CD4-positive, alpha-beta memory T cell (primary cell): ENCODE data around the gene TNFRSF9. TPM values are rescaled to one million over a fixed set of nuclear protein-coding genes. Genes with fewer than 3 reads are reported as not detected.
A peak's percentile ranks its signal among the peaks of the same experiment; 100 is the strongest.

Source experiments
- CTCF ChIA-PET: fragments of 350-600 bp; sonication (Branson Sonifier 250); formaldehyde crosslinking; loops from one replicate; lab custom pipeline; 2021; ENCODE audit warnings: inconsistent platforms; ENCODE audit not compliant: partially characterized antibody; lab: Charles Lee
- POLR2A ChIA-PET: fragments of 350-600 bp; sonication (Branson Sonifier 250); formaldehyde crosslinking; loops from one replicate; lab custom pipeline; 2021; ENCODE audit not compliant: partially characterized antibody; lab: Charles Lee
- DNase-seq, 5 donors: peaks; one replicate each; pipeline versions ENCODE4 v3.0.0 to v3.0.0-alpha.2; 2020 to 2022; ENCODE audit warnings: mixed read lengths in 1 of 5
- H3K27ac ChIP-seq: one replicate; pipeline ENCODE4 v1.7.0; 2013; ENCODE audit warnings: low read depth, low read length
- H3K27me3 ChIP-seq: 2 replicates; pipeline ENCODE4 v1.7.0; 2013; ENCODE audit warnings: mild to moderate bottlenecking, low read length, moderate library complexity; ENCODE audit not compliant: insufficient read depth
- H3K36me3 ChIP-seq: 2 replicates; pipeline ENCODE4 v1.7.0; 2013; ENCODE audit warnings: mild to moderate bottlenecking, low read length, moderate library complexity; ENCODE audit not compliant: insufficient read depth
- H3K4me1 ChIP-seq: 2 replicates; pipeline ENCODE4 v1.7.0; 2013; ENCODE audit warnings: mild to moderate bottlenecking, low read length, moderate library complexity; ENCODE audit not compliant: insufficient read depth
- H3K4me3 ChIP-seq, 2 donors: one replicate each; pipeline ENCODE4 v1.7.0; 2013; ENCODE audit warnings: low read length in 2 of 2, mild to moderate bottlenecking in 1 of 2
- H3K9me3 ChIP-seq, 2 donors: one replicate each; pipeline ENCODE4 v1.7.0; 2013; ENCODE audit warnings: low read length in 2 of 2, control low read depth in 1 of 2; ENCODE audit not compliant: control insufficient read depth in 1 of 2
- H3K27ac Mint-ChIP-seq, 7 donors: one replicate each; pipeline ENCODE4 v1.8.0; 2020 to 2021; ENCODE audit warnings: mixed read lengths in 7 of 7, mild to moderate bottlenecking in 6 of 7, inconsistent platforms in 3 of 7, moderate library complexity in 3 of 7
- H3K27me3 Mint-ChIP-seq, 2 donors: one replicate each; pipeline ENCODE4 v1.8.0; 2020 to 2021; ENCODE audit warnings: mixed read lengths in 2 of 2
- H3K36me3 Mint-ChIP-seq, 2 donors: one replicate each; pipeline ENCODE4 v1.8.0; 2020 to 2021; ENCODE audit warnings: mixed read lengths in 2 of 2, inconsistent platforms in 1 of 2, mild to moderate bottlenecking in 1 of 2
- H3K4me1 Mint-ChIP-seq, 4 donors: one replicate each; pipeline ENCODE4 v1.8.0; 2020 to 2021; ENCODE audit warnings: mixed read lengths in 4 of 4, mild to moderate bottlenecking in 1 of 4
- H3K4me3 Mint-ChIP-seq, 8 donors: one replicate each; pipeline ENCODE4 v1.8.0; 2020 to 2021; ENCODE audit warnings: mixed read lengths in 8 of 8, mild to moderate bottlenecking in 7 of 8, moderate library complexity in 6 of 8, inconsistent platforms in 3 of 8
- H3K9me3 Mint-ChIP-seq, 8 donors: one replicate each; pipeline ENCODE4 v1.8.0; 2020 to 2021; ENCODE audit warnings: mixed read lengths in 8 of 8, mild to moderate bottlenecking in 5 of 8, inconsistent platforms in 3 of 8, moderate library complexity in 1 of 8
- intact Hi-C: fragments of 100-400 bp; cut with micrococcal nuclease; formaldehyde crosslinking; loops from one replicate; pipeline ENCODE4 v1.15.1; 2023
- polyA plus RNA-seq, 2 donors: library from polyadenylated mRNA; unstranded; fragments of 300-500 nt; fragmentation: Illumina TruSeq; gene quantifications; one replicate each; pipeline ENCODE4 v1.2.3, GENCODE V29; 2021
- total RNA-seq, 2 experiments: library from RNA; stranded (reverse); gene quantifications; one replicate each; pipeline ENCODE4 v1.2.3, GENCODE V29; 2021

The TNFRSF9 gene
- under 1 TPM; 0.15 to 0.53 TPM for total RNA-seq
- under 1 TPM in 1 of 2 donors, not detected in 1; 0.56 TPM for polyA plus RNA-seq

DNA sequence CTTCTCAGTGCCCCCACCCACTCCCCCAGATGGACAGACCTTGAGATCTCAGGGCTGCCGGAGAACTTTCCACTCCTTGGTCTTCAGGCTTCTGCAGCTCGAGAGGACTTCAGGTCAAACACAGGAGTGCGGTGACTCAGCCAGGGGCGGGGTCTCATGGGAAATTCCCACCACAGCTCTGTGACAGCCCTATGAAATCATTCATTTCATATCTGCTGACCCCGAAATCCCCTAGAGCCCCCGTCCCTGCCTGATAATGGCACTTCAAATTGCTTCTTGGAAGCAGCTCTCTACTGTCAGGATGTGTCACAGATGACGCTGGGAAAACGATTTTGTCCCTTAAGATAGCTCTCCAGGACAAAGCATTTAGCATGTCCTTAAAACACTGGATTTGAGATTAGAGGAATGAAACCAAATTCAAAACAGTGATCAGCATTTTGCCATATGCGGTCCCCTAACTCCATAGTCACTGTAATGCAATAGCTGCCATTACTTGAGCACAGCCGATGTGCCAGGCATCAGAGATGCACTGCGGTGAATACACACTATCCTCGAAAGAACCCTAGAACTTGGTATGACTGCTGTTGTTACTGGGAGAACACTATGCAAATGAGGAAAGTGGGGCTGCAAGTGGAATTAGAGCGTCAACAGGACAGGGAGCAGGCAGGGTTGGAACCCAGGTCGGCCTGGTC is at the start of gene TNFRSF9:
TNFRSF9 (minus strand) TSS at position 95 of the 692 bp plus-strand sequence. CDS start 845 bp downstream, outside the sequence.
- peaks cover 17 to 20% of the 10 kb centered on the region in 2 donors for H3K27me3 Mint-ChIP-seq
- Histone ChIP-seq H3K36me3 (no peaks in the 10 kb centered on the region), H3K27me3 (peaks cover 6% of the 10 kb centered on the region), H3K9me3 (no peaks in the 10 kb centered on the region), H3K4me1 (peaks cover 26% of the 10 kb centered on the region), H3K27ac (no peak within 1 kb of the TSS), H3K4me3 (no peak within 1 kb of the TSS)
- CTCF ChIA-PET = interaction anchor here (0.7 to 1.3 kb wide), 2 partner anchors 16 to 37 kb away, joined by 3 to 5 read pairs; no protein-coding TSS in a partner anchor
- H3K36me3 Mint-ChIP-seq = no peaks in the 10 kb centered on the region
- intact Hi-C loops = no loop called here
- POLR2A ChIA-PET = interaction anchor here (0.6 to 1.7 kb wide), 5 partner anchors 8 to 155 kb away, joined by 3 to 8 read pairs (median 5); partner anchors contain the start of gene PARK7
- peaks cover 20 to 37% (median 26%) of the 10 kb centered on the region in 4 donors for H3K4me1 Mint-ChIP-seq
- peak within 1 kb of the TSS; percentile 19 to 94 (median 67) for H3K27ac Mint-ChIP-seq
- H3K9me3 Mint-ChIP-seq = peaks cover 0 to 3% (median 0%) of the 10 kb centered on the region in 8 donors
- H3K4me3 Mint-ChIP-seq = peak within 1 kb of the TSS; percentile 71 to 85 (median 80)
- peak in 1 of 5 donors; percentile 84 for DNase-seq

DNA sequence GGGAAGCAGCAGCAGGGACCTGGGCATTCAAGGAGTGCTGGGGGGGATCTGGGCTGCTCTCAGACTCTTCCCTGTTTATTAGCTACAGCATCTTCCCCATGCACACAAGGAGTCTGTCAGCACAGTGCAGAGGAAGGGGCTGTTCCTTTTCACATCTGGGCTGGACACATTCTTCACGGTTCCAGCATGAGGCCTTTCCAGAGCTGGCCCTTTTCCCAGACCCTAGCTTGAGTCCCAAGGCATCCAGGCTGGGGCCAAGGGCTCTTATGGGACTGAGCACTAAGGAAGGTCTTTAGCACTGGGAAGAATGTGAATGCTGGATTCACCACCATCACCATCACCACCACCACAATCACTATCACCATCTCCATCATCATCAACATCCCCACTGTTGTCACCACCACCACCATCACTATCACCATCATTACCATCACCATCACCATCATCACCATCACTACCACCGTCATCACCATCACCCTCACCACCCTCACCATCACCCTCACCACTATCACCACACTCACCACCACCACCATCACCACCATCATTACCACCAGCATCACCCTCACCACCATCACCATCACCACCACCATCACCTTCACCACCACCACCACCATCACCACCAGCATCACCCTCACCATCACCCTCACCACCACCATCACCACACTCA is 49.3 kb upstream of the TNFRSF9 start:
- H3K4me3 ChIP-seq = no peak overlapping the region
- no peaks in the 10 kb centered on the region for H3K4me1 Mint-ChIP-seq
- H3K4me3 Mint-ChIP-seq = no peak overlapping the region
- ChIA-PET POLR2A (interaction anchor here (0.6 kb wide), 1 partner anchor 27 kb away, joined by 3 read pairs; no protein-coding TSS in a partner anchor), CTCF (interaction anchor here (1.0 to 3.0 kb wide), 3 partner anchors 9 to 25 kb away, joined by 3 to 10 read pairs (median 3); no protein-coding TSS in a partner anchor)
- no peaks in the 10 kb centered on the region for H3K4me1 ChIP-seq
- H3K9me3 Mint-ChIP-seq = no peaks in the 10 kb centered on the region
- peaks cover 28 to 33% of the 10 kb centered on the region in 2 donors for H3K36me3 Mint-ChIP-seq
- no peaks in the 10 kb centered on the region for H3K27me3 ChIP-seq
- peak overlapping the region in 3 of 7 donors; percentile 32 to 76 (median 64) for H3K27ac Mint-ChIP-seq
- peaks cover 21% of the 10 kb centered on the region for H3K36me3 ChIP-seq
- intact Hi-C loops = no loop called here
- no peaks in the 10 kb centered on the region for H3K9me3 ChIP-seq
- DNase-seq = no peak
- no peak overlapping the region for H3K27ac ChIP-seq
- no peaks in the 10 kb centered on the region for H3K27me3 Mint-ChIP-seq

- POLR2A ChIA-PET = no interaction called here
Measured at GRCh38 chr1:7988576-7988975, 47.9 kb upstream of the TNFRSF9 start.

DNA sequence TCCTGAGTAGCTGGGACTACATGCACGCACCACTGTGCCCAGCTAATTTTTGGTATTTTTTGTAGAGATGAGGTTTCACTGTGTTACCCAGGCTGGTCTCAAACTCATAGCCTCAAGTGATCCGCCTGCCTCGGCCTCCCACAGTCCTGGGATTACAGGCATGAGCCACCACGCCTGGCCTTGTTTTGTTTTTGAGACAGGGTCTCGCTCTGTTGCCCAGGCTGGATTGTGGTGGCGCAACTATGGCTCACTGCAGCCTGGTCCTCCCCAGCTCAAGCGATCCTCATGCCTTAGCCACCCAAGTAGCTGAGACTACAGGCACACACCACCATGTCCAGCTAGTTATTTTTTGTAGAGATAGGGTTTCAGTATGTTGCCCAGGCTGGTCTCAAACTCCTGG is 46.9 kb upstream of the TNFRSF9 start:
- Histone ChIP-seq H3K27me3 (no peaks in the 10 kb centered on the region), H3K27ac (no peak overlapping the region), H3K36me3 (peaks cover 42% of the 10 kb centered on the region), H3K9me3 (no peaks in the 10 kb centered on the region), H3K4me1 (peaks cover 2% of the 10 kb centered on the region), H3K4me3 (no peak overlapping the region)
- no peaks in the 10 kb centered on the region for H3K9me3 Mint-ChIP-seq
- H3K27ac Mint-ChIP-seq = no peak overlapping the region
- H3K4me1 Mint-ChIP-seq = peaks cover under 1 to 5% (median 2%) of the 10 kb centered on the region in 4 donors
- intact Hi-C loops = no loop called here
- H3K4me3 Mint-ChIP-seq = no peak overlapping the region
- CTCF ChIA-PET = no interaction called here
- H3K27me3 Mint-ChIP-seq = no peaks in the 10 kb centered on the region
- no peak for DNase-seq
- POLR2A ChIA-PET = no interaction called here
- peaks cover 43 to 52% of the 10 kb centered on the region in 2 donors for H3K36me3 Mint-ChIP-seq

More at GRCh38 chr1:7988576-7988975, 47.9 kb upstream of the TNFRSF9 start:
- Histone ChIP-seq H3K27ac (no peak overlapping the region), H3K27me3 (no peaks in the 10 kb centered on the region), H3K36me3 (peaks cover 34% of the 10 kb centered on the region), H3K4me3 (no peak overlapping the region), H3K9me3 (no peaks in the 10 kb centered on the region), H3K4me1 (no peaks in the 10 kb centered on the region)
- no peak overlapping the region for H3K4me3 Mint-ChIP-seq
- DNase-seq = no peak
- H3K27me3 Mint-ChIP-seq = no peaks in the 10 kb centered on the region
- no peaks in the 10 kb centered on the region for H3K9me3 Mint-ChIP-seq
- H3K4me1 Mint-ChIP-seq = no peaks in the 10 kb centered on the region
- peaks cover 40 to 42% of the 10 kb centered on the region in 2 donors for H3K36me3 Mint-ChIP-seq
- CTCF ChIA-PET = interaction anchor here (1.4 to 3.0 kb wide), 2 partner anchors 8 to 26 kb away, joined by 3 to 10 read pairs; no protein-coding TSS in a partner anchor
- intact Hi-C loops = no loop called here
- H3K27ac Mint-ChIP-seq = peak overlapping the region in 2 of 7 donors; percentile 32 to 37

DNA sequence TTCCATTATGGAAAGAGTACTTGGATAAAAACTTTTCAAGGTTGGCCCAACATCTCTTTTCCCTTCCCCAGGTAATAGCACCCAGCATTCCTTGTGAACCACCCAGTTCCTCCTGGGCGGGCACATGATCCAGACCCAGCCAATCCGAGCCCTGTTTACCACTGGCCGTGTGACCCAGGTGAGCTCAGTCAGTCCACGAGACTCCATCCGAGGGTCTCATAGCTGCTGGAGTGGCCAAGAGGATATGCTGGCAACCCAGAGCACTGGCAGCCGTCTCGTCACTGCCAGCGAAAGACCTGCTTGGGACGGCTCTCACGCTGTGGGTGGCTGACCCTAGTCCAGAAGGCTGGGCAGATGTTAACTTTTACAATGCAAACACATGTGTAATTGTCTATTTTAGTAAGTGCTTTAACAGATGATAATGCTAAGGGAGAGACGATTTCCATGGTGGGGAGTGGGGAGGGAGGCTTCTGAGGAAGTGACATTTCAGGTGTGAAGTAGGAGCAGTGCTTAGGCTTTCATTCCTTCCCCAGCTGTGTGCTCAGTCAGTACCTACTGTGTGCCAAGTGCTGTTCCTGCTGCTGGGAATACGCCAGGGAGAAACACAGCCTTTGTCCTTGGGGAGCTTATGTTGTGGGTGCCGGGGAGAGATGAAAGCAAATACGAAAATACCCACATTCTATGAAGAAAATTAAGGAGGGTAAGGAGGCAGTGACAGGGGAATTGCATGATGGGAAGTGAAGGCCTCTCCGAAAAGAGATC is 45.4 kb upstream of the TNFRSF9 start:
- Histone ChIP-seq H3K4me3 (no peak overlapping the region), H3K27ac (no peak overlapping the region), H3K27me3 (no peaks in the 10 kb centered on the region), H3K9me3 (no peaks in the 10 kb centered on the region), H3K36me3 (peaks cover 47% of the 10 kb centered on the region), H3K4me1 (peaks cover 5% of the 10 kb centered on the region)
- no peaks in the 10 kb centered on the region for H3K9me3 Mint-ChIP-seq
- H3K4me1 Mint-ChIP-seq = peaks cover 4 to 10% (median 7%) of the 10 kb centered on the region in 4 donors
- intact Hi-C loops = no loop called here
- DNase-seq = no peak
- no peak overlapping the region for H3K4me3 Mint-ChIP-seq
- POLR2A ChIA-PET = no interaction called here
- no peaks in the 10 kb centered on the region for H3K27me3 Mint-ChIP-seq
- CTCF ChIA-PET = interaction anchor here (1.2 to 4.3 kb wide), 2 partner anchors 11 to 29 kb away, joined by 5 to 22 read pairs; no protein-coding TSS in a partner anchor
- H3K27ac Mint-ChIP-seq = peak overlapping the region in 1 of 7 donors; percentile 12
- peaks cover 49 to 56% of the 10 kb centered on the region in 2 donors for H3K36me3 Mint-ChIP-seq

GRCh38 chr1:7984811-7985210 is 44.2 kb upstream of the TNFRSF9 start:
- Histone ChIP-seq H3K4me1 (peaks cover 5% of the 10 kb centered on the region), H3K27me3 (no peaks in the 10 kb centered on the region), H3K27ac (no peak overlapping the region), H3K9me3 (no peaks in the 10 kb centered on the region), H3K36me3 (peaks cover 52% of the 10 kb centered on the region), H3K4me3 (no peak overlapping the region)
- DNase-seq = no peak
- H3K4me3 Mint-ChIP-seq = no peak overlapping the region
- intact Hi-C loops = no loop called here
- POLR2A ChIA-PET = interaction anchor here (1.3 kb wide), 1 partner anchor 426 kb away, joined by 3 read pairs; no protein-coding TSS in a partner anchor
- H3K27ac Mint-ChIP-seq = no peak overlapping the region
- CTCF ChIA-PET = interaction anchor here (1.2 to 4.3 kb wide), 4 partner anchors 9 to 366 kb away, joined by 5 to 22 read pairs (median 10); no protein-coding TSS in a partner anchor
- peaks cover 49 to 62% of the 10 kb centered on the region in 2 donors for H3K36me3 Mint-ChIP-seq
- no peaks in the 10 kb centered on the region for H3K9me3 Mint-ChIP-seq
- H3K27me3 Mint-ChIP-seq = no peaks in the 10 kb centered on the region
- H3K4me1 Mint-ChIP-seq = peaks cover 4 to 10% (median 7%) of the 10 kb centered on the region in 4 donors
